RKO (cell line): ENCODE data around the gene FOXP4.

Experiments used
- DNase-seq: peaks from one replicate; pipeline ENCODE4 v3.0.0-alpha.2; 2016; ENCODE audit warnings: low spot score

Gene FOXP4

GRCh38 chr6:41646026-41646795 is 100.0 kb downstream of the FOXP4 start:
- no peak for DNase-seq

GRCh38 chr6:41647061-41647511 is 100.9 kb downstream of the FOXP4 start:
- no peak for DNase-seq

- DNase-seq: no peak
Measured at GRCh38 chr6:41648070-41648585, 101.9 kb downstream of the FOXP4 start.

- no peak for DNase-seq
Measured at GRCh38 chr6:41648921-41649320, 102.7 kb downstream of the FOXP4 start.

- no peak for DNase-seq
Measured at GRCh38 chr6:41649596-41649995, 103.4 kb downstream of the FOXP4 start.

- no peak for DNase-seq
Measured at GRCh38 chr6:41650120-41650519, 103.9 kb downstream of the FOXP4 start.

- no peak for DNase-seq
Measured at GRCh38 chr6:41651246-41651961, 105.2 kb downstream of the FOXP4 start.
